ENCODE measurements around the gene IRX4. TPM values are rescaled to one million over a fixed set of nuclear protein-coding genes. Genes with fewer than 3 reads are reported as not detected.

Gene IRX4
- polyA plus RNA-seq, 1 of the 3 experiments (the other 2 are of a cell fraction), result not detected

DNA sequence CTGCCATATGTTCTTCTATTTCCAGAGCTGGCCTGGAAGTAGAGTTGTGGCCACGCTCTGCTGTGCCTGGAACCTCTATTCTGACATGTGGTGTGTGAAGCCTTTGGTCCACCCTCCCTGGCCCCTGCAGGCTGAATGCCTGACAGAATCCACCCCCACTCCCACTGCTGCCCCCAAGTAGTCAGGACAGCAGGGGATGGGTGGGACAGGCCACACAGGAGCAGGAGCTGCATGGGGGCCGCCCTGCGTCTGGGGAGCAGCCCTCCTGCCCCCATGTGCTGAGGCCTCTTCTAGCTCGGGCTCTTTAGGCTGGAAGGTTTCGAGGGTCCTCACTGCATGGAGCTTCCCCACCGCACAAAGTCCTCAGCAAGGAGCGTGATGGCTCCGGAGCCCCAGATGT, 32.6 kb upstream of the IRX4 start (continued):
- TF ChIP-seq SIN3A (IDR thresholded peaks at IDR 0.05; ENCODE audit: borderline replicate concordance, low read depth, low read length), result no peak
- no peak for TF ChIP-seq FOXM1 (IDR thresholded peaks at IDR 0.05; ENCODE audit: low read depth)
- no peak for TF ChIP-seq RXRA (IDR thresholded peaks at IDR 0.05; ENCODE audit: borderline replicate concordance, low read depth)
- TF ChIP-seq, protein P1, sequence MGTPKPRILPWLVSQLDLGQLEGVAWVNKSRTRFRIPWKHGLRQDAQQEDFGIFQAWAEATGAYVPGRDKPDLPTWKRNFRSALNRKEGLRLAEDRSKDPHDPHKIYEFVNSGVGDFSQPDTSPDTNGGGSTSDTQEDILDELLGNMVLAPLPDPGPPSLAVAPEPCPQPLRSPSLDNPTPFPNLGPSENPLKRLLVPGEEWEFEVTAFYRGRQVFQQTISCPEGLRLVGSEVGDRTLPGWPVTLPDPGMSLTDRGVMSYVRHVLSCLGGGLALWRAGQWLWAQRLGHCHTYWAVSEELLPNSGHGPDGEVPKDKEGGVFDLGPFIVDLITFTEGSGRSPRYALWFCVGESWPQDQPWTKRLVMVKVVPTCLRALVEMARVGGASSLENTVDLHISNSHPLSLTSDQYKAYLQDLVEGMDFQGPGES (IDR thresholded peaks at IDR 0.05; ENCODE audit: low read depth, low read length), result no peak
- TF ChIP-seq RCOR1 (IDR thresholded peaks at IDR 0.05; ENCODE audit: low read length), result no peak
- no peak for TF ChIP-seq YY1 (IDR thresholded peaks at IDR 0.05; ENCODE audit: low read depth)
- TF ChIP-seq TCF12 (IDR thresholded peaks at IDR 0.05), result no peak
- TF ChIP-seq TAF1 (IDR thresholded peaks at IDR 0.05; ENCODE audit: borderline replicate concordance, low read depth, low read length), result no peak

DNA sequence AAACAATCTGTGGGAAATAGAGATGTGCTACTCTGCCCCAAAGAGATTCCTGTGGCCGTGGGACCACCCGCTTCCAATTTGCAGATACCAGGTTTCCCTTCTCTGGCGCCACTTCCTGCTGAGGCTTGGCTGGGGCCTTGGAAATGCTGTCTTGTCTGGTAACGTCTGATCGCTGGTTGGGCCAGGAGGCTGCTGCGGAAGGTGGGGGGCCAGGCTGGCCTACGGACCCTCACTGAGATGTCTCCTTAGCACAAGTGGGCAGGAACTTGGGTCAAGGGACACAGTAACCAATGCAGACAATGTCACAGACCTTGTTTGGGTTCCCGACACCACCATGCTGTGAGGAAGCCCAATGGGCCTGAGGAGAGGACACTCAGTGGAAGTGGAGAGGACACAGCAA, 31.7 kb upstream of the IRX4 start:
- H3K9me2 ChIP-seq, result no peaks in the 10 kb centered on the region
- H3K4me1 ChIP-seq (ENCODE audit: control insufficient read depth in 1 of 2, insufficient read depth in 2 of 2, low read depth in 1 of 2, low read length in 1 of 2), result no peaks in the 10 kb centered on the region
- ChIA-PET CTCF (no interaction called here), POLR2A (no interaction called here)
- no peak overlapping the region for H2AFZ ChIP-seq (ENCODE audit: low read depth)
- H3K9me3 ChIP-seq, result no peaks in the 10 kb centered on the region
- H4K20me1 ChIP-seq (ENCODE audit: insufficient read depth), result no peaks in the 10 kb centered on the region
- DNase-seq, result no peak
- no peaks in the 10 kb centered on the region for H3K36me3 ChIP-seq (replicated peaks in 1 of 2; ENCODE audit: control insufficient read depth in 1 of 2, insufficient read depth in 2 of 2, low read length in 1 of 2)
- no peak overlapping the region for H3K4me3 ChIP-seq (ENCODE audit: low read depth in 2 of 2, low read length in 1 of 2)
- H3F3A ChIP-seq (replicated peaks; ENCODE audit: insufficient read depth), result no peaks in the 10 kb centered on the region
- no peak overlapping the region for H3K27ac ChIP-seq (ENCODE audit: low read depth in 2 of 2, low read length in 1 of 2)
- TF ChIP-seq MEF2A (IDR thresholded peaks at IDR 0.05; ENCODE audit: borderline replicate concordance, low read depth) (no peak), RAD21 (IDR thresholded peaks at IDR 0.05; ENCODE audit: low read length) (no peak), ELF1 (IDR thresholded peaks at IDR 0.05) (no peak), EP300 (IDR thresholded peaks at IDR 0.05; ENCODE audit: borderline replicate concordance in 1 of 2, low read depth in 1 of 2, low read length in 1 of 2) (no peak), SMC3 (IDR thresholded peaks at IDR 0.05; ENCODE audit: low read depth, low read length) (no peak), MXI1 (IDR thresholded peaks at IDR 0.05; ENCODE audit: low read depth, low read length) (no peak), TCF12 (IDR thresholded peaks at IDR 0.05) (no peak), FOSL2 (IDR thresholded peaks at IDR 0.05; ENCODE audit: borderline replicate concordance, low read depth) (no peak), TEAD4 (IDR thresholded peaks at IDR 0.05; ENCODE audit: borderline replicate concordance, insufficient read depth) (no peak), GATA2 (CRISPR knock-in tag; IDR thresholded peaks at IDR 0.05) (no peak), RCOR1 (IDR thresholded peaks at IDR 0.05; ENCODE audit: low read length) (no peak), POLR2AphosphoS5 (IDR thresholded peaks at IDR 0.05; ENCODE audit: low read depth, low read length) (no peak), CHD2 (IDR thresholded peaks at IDR 0.05; ENCODE audit: low read length, partially characterized antibody) (no peak), YY1 (IDR thresholded peaks at IDR 0.05; ENCODE audit: low read depth) (no peak)
- TF ChIP-seq, protein P2, sequence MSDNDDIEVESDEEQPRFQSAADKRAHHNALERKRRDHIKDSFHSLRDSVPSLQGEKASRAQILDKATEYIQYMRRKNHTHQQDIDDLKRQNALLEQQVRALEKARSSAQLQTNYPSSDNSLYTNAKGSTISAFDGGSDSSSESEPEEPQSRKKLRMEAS (IDR thresholded peaks at IDR 0.05; ENCODE audit: low read depth), result no peak
- TF ChIP-seq, protein P3, sequence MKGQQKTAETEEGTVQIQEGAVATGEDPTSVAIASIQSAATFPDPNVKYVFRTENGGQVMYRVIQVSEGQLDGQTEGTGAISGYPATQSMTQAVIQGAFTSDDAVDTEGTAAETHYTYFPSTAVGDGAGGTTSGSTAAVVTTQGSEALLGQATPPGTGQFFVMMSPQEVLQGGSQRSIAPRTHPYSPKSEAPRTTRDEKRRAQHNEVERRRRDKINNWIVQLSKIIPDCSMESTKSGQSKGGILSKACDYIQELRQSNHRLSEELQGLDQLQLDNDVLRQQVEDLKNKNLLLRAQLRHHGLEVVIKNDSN (IDR thresholded peaks at IDR 0.05; ENCODE audit: borderline replicate concordance, low read depth), result no peak
- TF ChIP-seq, protein P4, sequence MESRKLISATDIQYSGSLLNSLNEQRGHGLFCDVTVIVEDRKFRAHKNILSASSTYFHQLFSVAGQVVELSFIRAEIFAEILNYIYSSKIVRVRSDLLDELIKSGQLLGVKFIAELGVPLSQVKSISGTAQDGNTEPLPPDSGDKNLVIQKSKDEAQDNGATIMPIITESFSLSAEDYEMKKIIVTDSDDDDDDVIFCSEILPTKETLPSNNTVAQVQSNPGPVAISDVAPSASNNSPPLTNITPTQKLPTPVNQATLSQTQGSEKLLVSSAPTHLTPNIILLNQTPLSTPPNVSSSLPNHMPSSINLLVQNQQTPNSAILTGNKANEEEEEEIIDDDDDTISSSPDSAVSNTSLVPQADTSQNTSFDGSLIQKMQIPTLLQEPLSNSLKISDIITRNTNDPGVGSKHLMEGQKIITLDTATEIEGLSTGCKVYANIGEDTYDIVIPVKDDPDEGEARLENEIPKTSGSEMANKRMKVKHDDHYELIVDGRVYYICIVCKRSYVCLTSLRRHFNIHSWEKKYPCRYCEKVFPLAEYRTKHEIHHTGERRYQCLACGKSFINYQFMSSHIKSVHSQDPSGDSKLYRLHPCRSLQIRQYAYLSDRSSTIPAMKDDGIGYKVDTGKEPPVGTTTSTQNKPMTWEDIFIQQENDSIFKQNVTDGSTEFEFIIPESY (IDR thresholded peaks at IDR 0.05; ENCODE audit: borderline replicate concordance, low read depth), result no peak
- peaks cover 76% of the 10 kb centered on the region for H3K27me3 ChIP-seq (ENCODE audit: insufficient read depth)
- 24% methylated on average over 8 of the region's 8 CpGs for WGBS (ENCODE audit: low lambda C conversion rate)
- H3K9ac ChIP-seq, result no peak overlapping the region
- H3K4me2 ChIP-seq, result no peak overlapping the region
- H3K79me2 ChIP-seq (ENCODE audit: insufficient read depth), result no peaks in the 10 kb centered on the region

Data from SK-N-SH (cell line).